GM11168 (cell line): ENCODE measurements around the gene NFIX.

ENCODE experiments used
- in situ Hi-C: fragments of 300-500 bp; cut with MboI; formaldehyde crosslinking; loops from one replicate; pipeline ENCODE4 v1.12.0; 2022; ENCODE audit warnings: low sequenced_read_pairs; ENCODE audit not compliant: unreplicated experiment

Gene NFIX

DNA sequence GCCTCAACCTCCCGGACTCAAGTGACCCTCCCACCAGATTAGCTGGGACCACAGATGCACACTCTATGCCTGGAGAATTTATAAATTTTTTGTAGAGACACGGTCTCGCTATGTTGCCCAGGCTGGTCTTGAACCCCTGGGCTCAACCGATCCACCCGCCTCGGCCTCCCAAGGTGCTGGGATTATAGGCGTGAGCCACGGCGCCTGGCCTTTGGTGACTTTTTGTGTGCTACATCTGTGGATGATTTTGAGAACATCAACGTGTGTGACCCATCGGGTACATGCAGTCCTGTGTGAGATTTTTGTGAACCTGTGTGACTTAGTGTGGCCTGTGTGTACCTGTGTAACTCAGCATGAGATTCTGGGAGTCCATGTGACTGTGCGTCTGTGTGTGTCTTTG lies 8.5 kb upstream of the NFIX start:
- in situ Hi-C loops, result no loop called here

DNA sequence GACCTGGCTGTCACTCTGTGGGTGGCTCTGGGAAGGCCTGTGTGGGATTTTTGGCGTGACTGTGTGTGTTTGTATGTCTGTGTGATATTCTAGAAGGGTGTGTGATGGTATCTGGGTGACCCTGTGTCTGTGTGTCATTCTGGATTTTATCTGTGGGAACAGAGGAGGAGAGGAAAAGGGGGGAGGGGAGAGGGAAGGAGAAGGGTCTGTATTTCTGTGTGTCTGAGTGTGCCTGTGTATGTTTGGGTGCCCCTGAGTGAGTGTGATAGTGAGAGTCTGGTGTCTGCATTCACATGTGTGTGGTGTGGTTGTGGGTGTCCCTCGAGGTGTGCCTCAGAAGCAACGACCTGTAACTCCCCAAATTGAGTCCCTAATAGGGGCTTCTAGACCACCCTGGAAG lies 8.1 kb upstream of the NFIX start:
- in situ Hi-C loops, result no loop called here

DNA sequence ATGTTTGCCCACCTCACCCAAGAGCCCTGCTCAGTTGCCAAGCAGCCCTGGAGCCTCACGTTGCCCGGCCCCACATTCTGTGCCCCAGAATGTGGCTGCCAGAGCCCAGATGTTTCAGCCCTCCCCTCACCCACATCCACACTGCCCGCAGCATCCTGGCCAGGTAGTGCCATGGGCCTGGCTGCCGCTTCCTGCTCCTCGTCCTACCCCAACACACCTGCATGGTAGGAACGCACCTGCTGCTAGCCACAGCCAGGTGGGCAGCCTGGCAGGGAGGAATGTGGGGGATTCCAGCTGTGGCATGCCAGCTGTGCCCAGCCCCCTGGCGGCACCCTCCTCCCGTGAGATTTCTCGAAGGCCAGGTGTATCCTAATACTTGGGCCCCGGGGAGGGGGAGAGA lies 7.5 kb upstream of the NFIX start:
- in situ Hi-C loops, result no loop called here

DNA sequence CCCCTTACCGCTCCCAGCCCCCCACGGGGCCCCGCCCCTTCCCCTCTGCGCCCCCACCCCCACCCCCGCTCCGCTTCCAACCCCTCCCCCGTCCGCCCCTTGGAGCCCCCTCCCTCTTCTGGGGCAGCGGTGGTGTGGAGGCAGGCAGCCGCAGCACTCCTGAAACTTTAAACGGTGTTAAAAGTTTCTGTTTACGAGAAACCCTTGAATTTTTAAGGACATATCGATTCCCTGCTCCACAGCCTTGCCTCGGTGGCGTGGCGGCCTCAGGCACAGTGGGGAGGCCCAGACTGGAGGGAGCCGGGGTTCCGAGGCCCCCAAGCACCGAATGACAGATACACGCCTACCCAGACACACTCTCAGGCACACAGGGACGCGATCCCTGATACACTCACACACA lies 4.8 kb upstream of the NFIX start:
- in situ Hi-C loops, result loop anchor here (5.0 kb wide), 1 partner anchor 42 kb away; no protein-coding TSS in a partner anchor

DNA sequence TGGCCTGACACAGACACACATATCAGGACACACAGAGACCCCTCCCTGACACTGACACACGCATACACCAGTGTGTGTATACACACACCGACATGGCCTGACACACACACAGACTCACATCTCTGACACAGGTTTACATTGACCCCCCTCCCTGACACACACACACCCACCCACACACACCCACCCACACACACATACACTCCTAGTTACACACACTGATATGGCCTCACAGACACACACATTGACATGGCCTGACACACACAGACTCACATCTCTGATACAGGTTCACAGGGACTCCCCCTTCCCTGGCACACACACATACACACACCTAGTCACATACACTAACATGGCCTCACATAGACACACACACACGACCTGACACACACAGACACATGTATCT lies 4.4 kb upstream of the NFIX start:
- in situ Hi-C loops, result loop anchor here (5.0 kb wide), 1 partner anchor 41 kb away; no protein-coding TSS in a partner anchor

DNA sequence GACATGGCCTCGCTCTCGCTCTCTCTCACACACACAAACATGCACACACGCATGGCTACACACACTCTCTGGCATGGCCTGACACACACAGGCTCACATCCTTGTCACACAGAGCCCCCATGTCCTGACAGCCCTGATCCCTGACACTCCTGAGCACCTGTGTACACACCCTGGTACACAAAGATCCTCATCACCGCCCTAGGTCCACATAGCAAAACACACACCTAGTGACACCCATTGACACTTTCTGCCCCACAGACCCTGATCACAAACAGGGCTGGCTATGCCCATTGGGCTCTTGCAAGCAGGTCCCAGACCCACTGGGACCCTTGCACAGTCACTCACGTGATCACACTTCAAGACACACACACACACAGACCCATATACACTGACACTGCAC lies 4.0 kb upstream of the NFIX start:
- in situ Hi-C loops, result loop anchor here (5.0 kb wide), 1 partner anchor 41 kb away; no protein-coding TSS in a partner anchor

DNA sequence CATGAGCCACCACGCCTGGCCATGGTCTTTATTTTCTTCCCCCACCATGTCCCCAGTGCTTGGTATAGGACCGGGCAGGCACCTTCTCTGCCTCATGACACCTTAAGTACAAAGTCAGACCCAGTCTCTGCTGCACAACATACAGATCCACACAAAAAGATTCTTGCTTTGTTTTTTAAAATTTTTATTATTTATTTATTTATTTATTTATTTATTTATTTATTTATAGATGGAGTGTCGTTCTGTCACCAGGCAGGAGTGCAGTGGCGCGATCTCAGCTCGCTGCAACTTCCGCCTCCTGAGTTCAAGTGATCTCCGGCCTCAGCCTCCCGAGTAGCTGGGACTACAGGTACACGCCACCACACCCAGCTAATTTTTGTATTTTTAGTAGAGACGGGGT lies 2.5 kb upstream of the NFIX start:
- in situ Hi-C loops, result loop anchor here (5.0 kb wide), 1 partner anchor 40 kb away; no protein-coding TSS in a partner anchor

DNA sequence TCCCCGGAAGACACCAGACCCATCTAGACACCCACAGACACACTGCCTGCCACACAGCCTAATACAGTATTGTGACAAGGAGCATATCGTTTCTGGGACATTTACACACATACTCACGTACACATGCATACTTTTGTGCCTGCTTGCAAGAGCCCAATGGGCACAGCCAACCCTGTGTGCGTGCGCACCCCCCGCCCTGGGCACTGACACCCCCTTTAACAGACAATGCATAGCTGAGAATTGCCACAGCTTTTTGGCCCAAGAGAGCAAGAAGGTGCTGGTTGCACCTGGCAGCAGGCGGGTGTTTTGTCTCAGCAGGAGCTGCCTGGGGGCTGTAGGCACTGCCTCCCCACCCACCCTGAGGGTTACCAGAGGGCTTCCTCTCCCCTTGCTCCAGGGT lies 1.7 kb upstream of the NFIX start:
- in situ Hi-C loops, result loop anchor here (5.0 kb wide), 1 partner anchor 39 kb away; no protein-coding TSS in a partner anchor

DNA sequence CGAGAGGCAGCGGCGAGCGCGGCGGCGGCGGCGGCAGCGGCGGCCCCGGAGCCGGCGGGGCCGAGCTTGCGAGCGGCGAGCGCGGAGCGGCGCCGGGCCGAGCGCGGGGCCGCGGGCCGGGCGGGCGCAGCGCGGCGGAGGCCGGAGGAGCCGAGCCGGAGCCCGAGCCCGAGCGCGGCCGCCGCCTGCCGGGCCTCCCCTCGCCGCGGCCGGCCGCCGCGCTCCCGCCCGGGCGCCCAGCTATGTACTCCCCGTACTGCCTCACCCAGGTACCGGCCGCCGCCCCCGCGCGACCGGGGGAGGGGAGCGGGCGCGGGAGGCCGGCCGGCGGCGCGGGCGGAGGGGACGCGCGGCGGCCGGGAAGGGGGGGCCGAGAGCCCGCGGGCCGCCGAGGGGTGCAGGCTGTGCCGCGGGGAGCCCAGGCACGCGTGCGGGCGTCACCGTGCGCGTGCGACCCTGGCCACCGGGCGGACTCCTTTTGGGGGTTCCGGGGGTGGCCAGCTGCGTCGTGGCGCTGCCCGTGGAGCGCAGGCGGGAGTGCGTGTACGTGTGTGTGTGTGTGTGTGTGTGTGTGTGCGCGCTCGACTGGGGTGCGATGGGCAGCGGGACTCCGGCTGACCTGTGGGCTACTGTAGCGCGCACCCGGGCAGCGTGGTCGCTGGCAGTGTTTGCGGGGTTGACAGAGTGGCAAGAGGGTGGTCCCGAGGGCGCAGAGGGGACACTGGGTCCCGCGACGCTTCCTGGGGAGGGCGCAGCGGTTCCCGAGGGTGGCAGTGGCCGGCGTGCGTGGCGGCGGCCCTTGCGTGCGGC lies 526 bp downstream of the NFIX start:
- in situ Hi-C loops, result no loop called here

DNA sequence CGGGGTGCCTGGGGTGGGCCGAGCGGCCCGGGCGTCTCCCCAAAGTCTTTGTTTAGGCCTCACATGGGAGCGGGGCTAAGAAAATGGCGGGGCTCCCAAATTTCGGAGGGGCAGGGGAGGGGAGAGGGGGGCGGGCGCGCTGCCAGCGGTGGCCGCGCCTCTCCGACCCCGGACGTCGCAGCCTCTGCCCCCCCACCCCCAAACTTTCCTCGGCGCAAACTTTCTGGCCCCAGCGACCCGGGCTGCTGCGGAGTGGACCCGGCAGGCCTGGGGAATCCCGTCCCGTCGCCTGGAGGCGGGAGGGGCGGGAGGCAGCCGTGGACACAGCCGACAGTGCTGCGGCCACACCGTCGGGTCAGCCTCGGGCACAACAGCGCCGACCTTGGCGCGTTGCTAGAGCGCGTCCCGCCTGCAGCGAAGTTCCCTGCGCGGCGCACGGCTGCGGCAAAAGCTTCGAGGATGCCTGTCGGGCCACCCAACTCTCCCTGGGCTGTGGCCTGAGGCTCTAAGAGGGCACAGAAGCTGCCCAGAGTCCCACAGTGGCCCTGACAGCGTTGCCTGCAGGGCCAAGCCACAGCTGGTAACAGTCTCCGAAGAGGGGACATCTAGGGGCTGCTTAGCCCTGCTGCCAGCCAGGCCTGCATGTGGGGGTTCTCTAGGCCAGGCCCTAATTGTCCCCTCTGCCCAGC lies 1.3 kb downstream of the NFIX start:
- in situ Hi-C loops, result no loop called here

DNA sequence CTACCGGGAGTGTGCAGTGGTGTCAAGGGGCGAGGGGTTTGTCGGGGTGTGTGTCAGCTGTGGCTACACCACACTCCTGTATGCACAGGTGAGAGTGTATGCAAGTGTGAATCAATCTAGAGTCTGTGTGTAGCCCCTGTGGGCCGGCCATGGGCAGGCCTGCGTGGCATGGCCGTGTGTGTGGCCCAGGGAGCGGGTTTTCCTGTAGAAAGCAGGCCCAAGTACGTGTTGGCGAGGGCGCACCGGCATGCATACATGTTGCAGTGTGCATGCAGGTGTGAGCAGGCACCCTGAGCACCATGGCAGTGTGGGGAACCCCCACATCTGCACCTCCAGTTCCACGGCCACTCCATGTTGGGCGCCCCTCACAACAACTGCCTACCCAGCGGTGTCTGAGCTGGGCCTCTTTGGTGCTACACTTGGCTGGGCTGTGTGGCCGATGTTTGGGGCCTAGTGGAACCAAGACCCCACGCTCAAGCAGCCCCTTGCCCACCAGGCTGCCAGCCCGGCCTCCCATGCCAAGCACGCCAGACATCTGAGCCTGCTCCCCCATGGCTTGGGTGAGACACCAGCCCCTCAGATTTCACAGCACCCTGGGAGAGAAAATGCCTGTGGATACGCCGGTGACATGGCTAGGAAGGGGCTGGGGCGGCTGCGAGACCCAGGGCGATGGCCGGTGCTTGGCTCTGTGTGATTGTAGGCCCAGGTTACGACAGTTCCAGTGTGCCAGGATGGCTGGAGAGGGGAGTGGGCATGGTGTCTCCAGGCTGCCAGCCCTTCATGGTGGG lies 2.1 kb downstream of the NFIX start:
- in situ Hi-C loops, result no loop called here

DNA sequence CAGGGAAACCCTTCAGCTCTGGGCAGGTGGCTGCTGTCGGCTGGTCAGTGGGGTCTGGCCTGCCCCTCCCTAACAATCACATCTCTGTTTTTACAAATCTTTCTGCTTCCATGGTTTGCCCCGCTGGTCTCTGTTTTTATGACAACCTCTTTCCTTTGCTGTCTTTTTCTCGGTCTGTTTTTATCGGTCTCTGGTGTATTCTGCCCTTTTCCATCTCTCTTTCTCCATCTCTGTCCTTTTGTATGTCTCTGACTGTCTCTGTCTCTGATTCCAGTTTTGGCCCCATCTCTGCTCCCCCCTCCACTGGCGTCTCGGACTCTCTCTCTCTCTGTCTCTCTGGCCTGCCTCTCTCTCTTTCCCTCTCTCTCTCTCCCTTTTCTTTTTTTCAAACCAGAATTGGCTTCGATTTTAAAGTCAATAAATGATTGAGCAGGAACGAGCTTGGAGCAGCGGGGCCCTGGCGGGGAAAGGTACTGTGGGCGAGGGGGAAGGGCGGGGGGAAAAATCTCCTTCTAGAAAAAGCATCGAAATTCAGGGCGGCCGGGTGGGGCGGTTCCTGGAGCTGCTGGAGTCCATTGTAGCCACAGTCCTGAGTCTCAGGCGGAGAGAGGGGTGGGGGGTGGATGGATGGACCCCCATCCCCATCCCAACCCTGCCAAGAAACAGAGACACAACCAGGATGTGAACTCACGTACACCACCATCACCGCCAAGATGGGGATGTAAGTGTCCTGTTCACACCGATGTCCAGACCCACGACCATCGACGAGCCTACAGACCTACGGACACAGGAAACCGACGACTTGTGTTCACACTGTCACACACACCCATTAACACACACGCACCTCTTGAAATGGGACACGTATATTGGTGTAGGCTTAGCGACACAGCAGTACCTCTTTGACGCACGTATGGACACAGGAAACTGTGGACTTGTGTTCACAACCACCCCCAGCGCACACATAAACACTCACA lies 3.0 kb downstream of the NFIX start:
- in situ Hi-C loops, result no loop called here

DNA sequence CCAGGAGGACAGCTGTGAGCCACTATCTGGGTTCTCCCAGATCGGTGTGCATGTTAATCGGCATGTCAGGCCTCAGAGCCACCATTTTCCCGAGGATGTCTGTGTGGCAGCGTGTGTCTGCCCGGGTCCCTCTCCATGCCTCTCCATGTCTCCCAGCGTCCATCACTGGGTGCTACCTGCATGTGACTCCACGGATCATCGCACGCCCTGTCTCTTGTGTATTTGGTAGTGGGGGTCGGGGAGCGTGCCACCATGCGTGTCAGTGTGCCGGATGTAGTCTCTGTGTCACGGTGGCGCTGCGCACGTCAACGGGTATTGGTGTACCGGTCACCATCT lies 5.9 kb downstream of the NFIX start:
- in situ Hi-C loops, result no loop called here

DNA sequence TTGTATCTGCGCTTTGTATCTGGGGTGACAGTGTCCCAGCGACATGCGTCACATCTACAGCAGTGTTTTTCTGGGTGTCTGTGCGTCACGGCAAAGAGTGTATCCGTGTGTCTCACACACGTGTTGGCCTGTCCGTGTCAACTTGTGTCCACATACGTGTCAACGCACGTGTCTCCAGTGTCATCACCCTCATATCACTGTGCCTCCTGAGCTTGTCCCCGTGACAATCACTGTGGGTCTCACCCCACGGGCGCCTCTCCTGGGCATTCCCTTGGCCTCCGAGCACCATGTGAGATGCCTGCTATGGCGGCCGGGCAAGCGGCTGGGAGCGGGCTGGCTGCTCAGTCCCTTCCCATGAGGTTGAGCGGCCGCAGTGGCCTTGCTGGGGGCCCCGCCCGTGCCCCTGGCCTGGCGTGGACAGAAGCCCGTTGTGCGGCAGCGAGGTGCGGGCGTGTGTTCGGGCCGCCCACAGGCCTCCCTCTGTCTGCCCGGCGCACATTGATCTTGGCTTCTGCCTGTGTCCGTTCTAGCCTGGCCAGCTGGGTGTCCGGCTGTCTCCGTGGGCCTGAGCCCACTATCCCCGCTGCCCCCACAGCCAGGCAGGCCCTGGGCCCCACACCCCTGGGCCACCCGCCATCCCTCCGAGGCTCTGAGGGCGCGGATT lies 6.4 kb downstream of the NFIX start:
- in situ Hi-C loops, result no loop called here

DNA sequence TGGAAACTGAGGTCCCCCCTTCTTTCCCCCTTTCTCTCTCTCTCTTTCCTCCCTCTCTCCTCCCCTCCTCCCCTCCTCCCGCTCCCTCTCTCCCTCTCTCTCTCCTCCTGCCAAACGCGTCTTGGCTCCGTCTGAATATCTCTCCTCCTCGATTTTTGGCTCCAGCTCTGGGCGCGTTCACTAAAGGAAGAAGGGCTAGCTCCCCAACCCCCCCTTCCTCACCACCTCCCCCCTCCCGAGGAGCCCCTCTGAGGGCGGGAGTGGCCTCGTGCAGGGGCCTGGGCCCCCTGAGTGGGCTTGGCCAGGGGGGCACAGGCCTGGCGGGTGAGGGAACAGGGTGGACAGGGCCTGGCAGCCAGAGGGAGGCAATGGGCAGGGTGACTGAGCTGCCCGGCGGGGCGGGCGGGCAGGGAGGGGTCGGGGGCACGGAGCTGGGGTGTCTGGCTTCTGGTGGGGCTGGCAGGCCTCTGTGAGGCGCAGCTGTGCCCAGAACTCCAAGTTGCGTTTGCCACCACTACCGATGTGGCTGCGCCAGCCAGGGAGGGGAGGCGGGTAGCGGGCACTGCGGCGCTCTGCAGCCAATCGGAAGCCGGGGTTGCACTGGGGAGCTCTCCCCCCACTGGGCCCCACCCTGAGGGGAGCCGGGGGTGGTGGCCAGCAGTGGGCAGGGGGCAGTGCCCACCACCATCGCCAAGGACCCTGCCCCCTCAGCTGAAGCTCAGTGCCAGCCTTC lies 7.1 kb downstream of the NFIX start:
- in situ Hi-C loops, result no loop called here

DNA sequence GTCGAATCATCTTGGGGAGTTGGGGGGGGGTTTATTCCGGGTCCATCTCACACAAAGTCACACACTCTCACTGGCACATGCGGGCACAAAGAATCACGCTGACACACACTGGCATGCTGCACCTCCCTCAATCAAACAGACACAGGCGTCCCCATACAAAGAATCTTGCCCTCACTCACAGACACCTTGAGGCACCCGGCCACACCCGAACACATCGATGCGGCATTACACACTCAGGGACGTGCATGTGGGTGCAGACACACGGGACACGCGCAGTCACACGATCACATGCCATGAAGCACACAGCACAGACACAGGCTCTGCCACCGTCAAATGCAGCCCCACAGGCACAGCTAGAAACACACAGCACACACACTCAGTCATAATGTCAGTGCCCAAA lies 7.8 kb downstream of the NFIX start:
- in situ Hi-C loops, result no loop called here

DNA sequence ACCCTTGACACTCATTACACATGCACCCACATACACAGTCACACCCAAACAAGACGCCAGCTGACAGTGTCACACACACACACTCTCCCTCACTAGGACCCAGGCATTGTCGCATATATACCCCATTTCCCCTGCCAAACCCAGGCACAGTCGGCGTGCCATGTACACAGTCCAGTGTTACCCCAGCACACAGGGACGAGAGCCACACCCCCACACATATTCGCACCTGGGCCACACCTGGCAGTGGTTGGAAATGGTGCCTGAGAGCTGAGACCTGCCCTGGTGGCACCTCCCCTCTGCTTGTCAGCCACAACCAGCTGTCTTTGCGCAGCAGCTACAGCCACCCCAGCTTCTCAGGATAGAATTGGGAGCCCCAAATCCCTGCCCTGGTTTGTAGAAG lies 9.0 kb downstream of the NFIX start:
- in situ Hi-C loops, result no loop called here

DNA sequence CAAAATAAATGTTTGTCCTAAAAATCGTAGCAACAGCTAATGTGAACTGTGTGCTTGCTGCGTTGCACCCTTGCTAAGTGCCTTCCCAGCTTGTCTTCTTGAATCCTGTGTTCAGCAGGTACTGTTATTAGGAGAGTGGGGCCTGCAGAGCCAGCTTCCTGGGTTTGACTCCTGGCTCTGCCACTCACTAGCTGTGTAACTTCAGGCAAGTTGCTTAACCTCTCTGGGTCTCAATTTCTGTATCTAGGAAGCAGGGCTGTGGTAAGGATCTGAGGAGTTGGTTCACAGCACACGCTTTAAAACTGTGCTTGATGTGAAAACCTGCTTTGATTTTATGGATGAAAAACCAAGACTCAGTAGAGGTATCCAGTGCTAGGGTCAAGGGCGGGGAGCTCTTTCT lies 10.0 kb downstream of the NFIX start:
- in situ Hi-C loops, result no loop called here
